Stimulated activated CD8-positive, alpha-beta memory T cell treated with anti-CD3 and anti-CD28 coated beads, Interleukin-4, amount 100 ng/mL, for 24 hours (primary cell): Measurements from ENCODE around the gene FNBP1.

Source experiments
- DNase-seq: peaks from one replicate; pipeline ENCODE4 v3.0.0-alpha.2; 2020; ENCODE audit warnings: low read depth

FNBP1 gene

GRCh38 chr9:130042885-130043653 is at the start of gene FNBP1:
TSS of gene FNBP1 (minus strand) at chr9:130043189. CDS start at chr9:130042975, 214 bp downstream.
- DNase-seq: peak; percentile 76

- no peak for DNase-seq
Measured at GRCh38 chr9:130090915-130091314, 47.9 kb upstream of the FNBP1 start.

DNA sequence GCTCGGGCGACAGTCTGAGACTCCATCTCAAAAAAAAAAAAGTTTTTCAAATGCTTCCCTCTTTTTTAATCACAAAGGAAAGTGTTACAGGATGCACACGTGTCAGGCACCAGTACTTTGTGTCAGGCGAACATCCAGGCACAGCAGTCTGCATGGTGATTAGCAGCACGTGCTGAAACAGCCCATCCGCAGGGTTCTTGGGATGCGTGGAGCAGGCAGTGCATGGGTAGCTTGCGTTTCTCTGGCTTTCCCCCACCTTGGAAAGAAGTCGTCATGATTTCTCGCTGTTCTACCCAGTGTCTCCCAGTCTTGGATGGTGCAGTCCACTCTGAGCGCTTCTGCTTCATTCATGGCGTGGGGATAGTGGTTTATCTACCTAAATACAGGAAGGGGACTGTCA is 46.2 kb upstream of the FNBP1 start:
- DNase-seq: no peak

- no peak for DNase-seq
Measured at GRCh38 chr9:130088051-130088450, 45.1 kb upstream of the FNBP1 start.

DNA sequence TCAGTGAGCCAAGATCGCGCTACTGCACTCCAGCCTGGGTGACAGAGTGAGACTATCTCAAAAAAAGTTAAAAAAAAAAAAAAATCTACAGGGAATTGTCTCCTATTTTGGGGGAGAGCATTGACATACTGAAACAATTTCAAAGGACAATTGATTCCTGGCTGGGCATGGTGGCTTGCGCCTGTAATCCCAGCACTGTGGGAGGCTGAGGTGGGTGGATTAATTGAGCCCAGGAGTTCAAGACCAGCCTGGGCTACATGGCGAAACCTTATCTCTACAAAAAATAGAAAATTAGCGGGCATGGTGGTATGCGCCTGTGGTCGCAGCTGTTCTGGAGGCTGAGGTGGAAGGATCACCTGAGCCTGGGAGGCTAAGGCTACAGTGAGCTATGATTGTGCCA is 41.3 kb upstream of the FNBP1 start:
- no peak for DNase-seq

DNA sequence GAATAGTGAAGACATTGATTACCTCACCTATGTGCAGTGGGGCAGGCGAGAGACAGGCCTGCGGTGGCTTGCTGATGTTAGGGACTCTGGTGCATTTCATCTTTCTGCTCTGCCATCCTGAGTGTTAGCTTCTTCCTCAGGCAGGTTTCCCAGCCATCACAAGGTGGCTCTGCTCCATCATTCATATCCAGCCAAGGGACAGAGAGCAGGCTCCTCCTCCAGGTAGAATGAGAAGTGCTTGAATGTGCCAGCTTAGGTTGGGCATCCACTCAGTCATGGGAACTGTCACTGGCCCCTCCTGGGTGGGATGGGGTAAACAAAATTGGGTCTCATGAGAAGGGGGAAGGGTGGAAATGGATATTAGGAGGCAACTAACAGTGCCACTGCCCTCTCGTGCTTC is 35.6 kb upstream of the FNBP1 start:
- DNase-seq: no peak

DNA sequence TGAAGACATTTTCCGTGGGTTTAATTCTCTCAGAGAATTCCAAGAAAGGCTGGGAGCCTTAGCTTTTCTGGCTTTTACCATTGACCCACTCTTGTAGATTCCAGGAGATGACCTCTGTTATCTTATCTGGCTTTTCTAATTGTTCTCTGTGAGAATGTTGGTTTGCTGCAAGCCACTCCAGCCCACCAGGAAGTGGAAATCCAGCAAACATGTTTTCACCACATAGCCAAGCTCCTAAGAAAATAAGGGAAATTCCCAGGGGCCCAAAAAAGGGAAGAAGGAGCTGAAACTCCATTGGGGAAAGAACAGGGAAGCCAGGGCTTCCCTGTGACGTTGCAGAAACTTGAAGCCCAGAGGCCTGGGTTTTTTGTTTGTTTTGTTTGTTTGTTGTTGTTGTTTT is 30.4 kb upstream of the FNBP1 start:
- no peak for DNase-seq

GRCh38 chr9:130072515-130073235 is 29.7 kb upstream of the FNBP1 start:
- DNase-seq: no peak

GRCh38 chr9:130069048-130069447 is 26.1 kb upstream of the FNBP1 start:
- no peak for DNase-seq

GRCh38 chr9:130064621-130065020 is 21.6 kb upstream of the FNBP1 start:
- no peak for DNase-seq

- no peak for DNase-seq
Measured at GRCh38 chr9:130062750-130063149, 19.8 kb upstream of the FNBP1 start.

DNA sequence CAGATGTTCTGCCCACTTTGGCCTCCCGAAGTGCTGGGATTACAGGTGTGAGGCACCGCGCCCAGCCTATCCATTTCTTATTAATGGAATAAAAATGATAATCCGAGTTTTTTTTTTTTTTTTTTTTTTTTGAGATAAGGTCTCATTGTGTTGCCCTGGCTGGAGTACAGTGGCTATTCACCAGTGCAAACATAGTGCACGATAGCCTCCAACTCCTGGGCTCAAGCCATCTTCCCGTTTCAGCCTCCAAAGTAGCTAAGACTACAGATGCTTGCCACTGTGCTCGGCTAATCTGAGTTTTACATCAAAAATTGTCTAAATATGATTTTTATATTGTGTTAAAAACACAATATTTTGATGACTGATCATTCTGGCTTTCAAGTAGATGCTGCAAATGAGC is 17.3 kb upstream of the FNBP1 start:
- no peak for DNase-seq

DNA sequence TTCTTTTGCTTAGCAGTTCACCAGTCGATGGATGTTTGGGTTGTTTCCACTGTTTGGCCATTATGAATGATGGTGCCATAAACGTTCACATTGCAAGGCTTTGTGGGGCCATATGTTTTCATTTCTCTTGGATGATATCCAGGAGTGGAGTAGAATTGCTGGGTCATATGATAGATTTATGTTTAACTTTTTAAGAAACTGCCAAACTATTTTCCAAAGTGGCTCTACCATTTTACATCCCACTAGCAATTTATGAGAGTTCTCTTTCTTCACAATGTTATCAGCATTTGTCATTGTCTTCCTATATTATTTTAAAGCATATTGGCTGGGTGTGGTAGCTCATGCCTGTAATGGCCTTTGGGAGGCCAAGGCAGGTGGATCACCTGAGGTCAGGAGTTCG is 15.9 kb upstream of the FNBP1 start:
- DNase-seq: no peak

- DNase-seq: no peak
Measured at GRCh38 chr9:130058154-130058553, 15.2 kb upstream of the FNBP1 start.

DNA sequence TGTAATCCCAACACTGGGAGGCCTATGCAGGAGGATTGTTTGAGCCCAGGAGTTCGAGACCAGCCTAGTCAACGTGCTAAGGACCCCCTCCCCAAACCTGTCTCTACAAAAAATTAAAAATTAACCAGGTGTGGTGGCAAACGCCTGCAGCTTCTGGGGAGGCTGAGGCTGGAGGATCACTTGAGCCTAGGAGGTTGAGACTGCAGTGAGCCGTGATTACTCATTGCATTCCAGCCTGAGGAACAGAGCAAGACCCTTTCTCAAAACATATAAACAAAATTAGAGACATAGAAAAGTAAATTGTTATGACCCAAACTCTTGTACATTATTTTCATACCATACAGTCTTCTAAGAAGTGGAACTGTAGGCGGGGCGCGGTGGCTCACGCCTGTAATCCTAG is 11.8 kb upstream of the FNBP1 start:
- no peak for DNase-seq

- no peak for DNase-seq
Measured at GRCh38 chr9:130054325-130054786, 11.4 kb upstream of the FNBP1 start.

DNA sequence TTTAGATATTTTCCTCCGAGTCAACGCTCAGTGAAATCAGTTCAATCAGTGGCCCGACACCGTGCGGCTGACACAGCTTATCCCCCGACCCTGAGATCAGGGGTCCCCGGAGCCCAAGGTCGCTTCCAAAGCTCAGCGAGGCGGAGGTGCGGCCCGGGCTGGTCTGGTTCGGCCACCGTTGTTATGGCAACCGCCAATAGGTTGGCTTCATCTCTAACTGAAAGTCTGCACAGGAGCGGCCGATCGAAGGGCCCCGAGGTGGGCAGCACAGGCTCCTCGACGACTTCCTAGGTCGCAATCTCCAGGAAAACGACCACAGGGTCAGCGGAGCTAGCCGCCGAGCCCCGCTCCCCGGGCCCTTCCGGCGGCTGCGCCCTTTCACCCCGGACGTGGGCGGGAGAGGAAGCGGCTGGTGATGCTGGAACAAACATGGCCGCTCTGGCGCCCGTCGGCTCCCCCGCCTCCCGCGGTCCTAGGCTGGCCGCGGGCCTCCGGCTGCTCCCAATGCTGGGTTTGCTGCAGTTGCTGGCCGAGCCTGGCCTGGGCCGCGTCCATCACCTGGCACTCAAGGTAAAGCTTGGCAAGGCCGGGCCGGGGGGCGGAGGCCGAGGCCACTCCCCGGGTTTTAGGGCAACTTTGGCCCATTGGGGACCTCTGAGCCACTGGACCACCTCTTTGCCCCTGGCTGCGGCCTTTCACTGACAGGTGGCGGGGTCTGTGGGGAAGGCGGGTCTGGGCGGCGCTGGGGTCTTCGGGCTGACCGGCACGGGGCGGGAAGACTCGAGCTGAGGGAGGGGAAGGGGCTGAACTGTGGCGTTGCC is 10.7 kb upstream of the FNBP1 start, which contains the start of gene GPR107:
GPR107 (plus strand) TSS at position 403 of the 821 bp plus-strand sequence; CDS start at position 430, 27 bp downstream.
- DNase-seq: peak; percentile 73

DNA sequence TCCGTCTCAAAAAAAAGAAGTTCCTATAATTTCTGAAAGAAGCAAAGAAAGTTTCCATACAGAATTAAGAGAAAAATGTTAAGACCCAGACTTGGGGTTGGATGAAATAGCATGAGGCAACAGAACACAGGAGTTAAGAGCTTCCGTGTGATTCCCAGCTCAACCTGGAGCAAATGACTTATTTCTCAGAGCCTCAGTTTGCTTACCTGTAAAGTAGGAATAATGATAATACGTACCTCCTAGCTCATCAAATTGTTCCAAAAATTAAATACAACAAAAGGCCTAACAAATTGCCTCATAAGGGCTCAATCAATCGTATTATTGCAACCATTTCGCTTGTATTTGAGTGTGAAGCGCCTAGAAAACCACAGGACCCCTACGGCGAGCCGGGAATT is 10.1 kb upstream of the FNBP1 start:
- no peak for DNase-seq

GRCh38 chr9:130051855-130052254 is 8.9 kb upstream of the FNBP1 start:
- no peak for DNase-seq

GRCh38 chr9:130050462-130050861 is 7.5 kb upstream of the FNBP1 start:
- DNase-seq: no peak

GRCh38 chr9:130049431-130050210 is 6.6 kb upstream of the FNBP1 start:
- no peak for DNase-seq
